Right lobe of liver (tissue), 4 donors: ENCODE results near the gene JAG1.

Experiments
- CTCF ChIP-seq, 4 donors: fragments of 200-600 bp in 3 of 4; fragments of 450-650 bp in 1 of 4; IDR thresholded peaks; one replicate each; pipeline versions ENCODE4 v1.5.1 to v1.8.0; 2016 to 2022; ENCODE audit warnings: antibody characterized with exemption in 4 of 4, mild to moderate bottlenecking in 2 of 4
- POLR2A ChIP-seq: fragments of 450-650 bp; IDR thresholded peaks from one replicate; pipeline ENCODE4 v1.6.1; 2017; ENCODE audit warnings: antibody characterized with exemption, mild to moderate bottlenecking
- donor health status: DM: no; HTN: no; CAD: no.
- donor health status: DM: no; HTN: no; CAD: no.
- donor health status: DM: no; HTN: yes; CAD: no.

- peak in 3 of 4 donors; percentile 19 to 31 (median 27) for TF ChIP-seq CTCF (IDR thresholded peaks at IDR 0.05)
- TF ChIP-seq POLR2A: no peak
These were observed 62.4 kb downstream of the JAG1 start for GRCh38 chr20:10611357-10611756.
